Stimulated activated naive CD4-positive, alpha-beta T cell treated with Interleukin-2 at 50 U/mL for 16 hours (primary cell): Measurements from ENCODE around the gene NRSN1.

ENCODE experiments used
- DNase-seq: peaks from one replicate; lab custom pipeline; 2025; lab: John Stamatoyannopoulos, UW

The NRSN1 gene

GRCh38 chr6:24125980-24126379 lies at the start of gene NRSN1:
NRSN1 (plus strand) TSS chr6:24126215; CDS start chr6:24134328, 8,113 bp downstream.
- DNase-seq, result no peak

- no peak for DNase-seq
Measured at GRCh38 chr6:24078200-24078599, 47.8 kb upstream of the NRSN1 start.

- no peak for DNase-seq
Measured at GRCh38 chr6:24079076-24079475, 46.9 kb upstream of the NRSN1 start.

GRCh38 chr6:24080711-24081110 lies 45.3 kb upstream of the NRSN1 start:
- no peak for DNase-seq

GRCh38 chr6:24089736-24090135 lies 36.3 kb upstream of the NRSN1 start:
- DNase-seq, result no peak

- no peak for DNase-seq
Measured at GRCh38 chr6:24092407-24092806, 33.6 kb upstream of the NRSN1 start.

- DNase-seq, result no peak
Measured at GRCh38 chr6:24093381-24093780, 32.6 kb upstream of the NRSN1 start.

GRCh38 chr6:24099181-24099580 lies 26.8 kb upstream of the NRSN1 start:
- no peak for DNase-seq

GRCh38 chr6:24100024-24100769 lies 25.8 kb upstream of the NRSN1 start:
- DNase-seq, result no peak

GRCh38 chr6:24100770-24101155 lies 25.3 kb upstream of the NRSN1 start:
- no peak for DNase-seq

GRCh38 chr6:24105191-24105590 lies 20.8 kb upstream of the NRSN1 start:
- DNase-seq, result no peak

- DNase-seq, result no peak
Measured at GRCh38 chr6:24106291-24106690, 19.7 kb upstream of the NRSN1 start.

GRCh38 chr6:24107294-24107693 lies 18.7 kb upstream of the NRSN1 start:
- DNase-seq, result no peak

- no peak for DNase-seq
Measured at GRCh38 chr6:24108056-24108455, 18.0 kb upstream of the NRSN1 start.

- DNase-seq, result no peak
Measured at GRCh38 chr6:24110417-24110816, 15.6 kb upstream of the NRSN1 start.

GRCh38 chr6:24113891-24114290 lies 12.1 kb upstream of the NRSN1 start:
- no peak for DNase-seq

GRCh38 chr6:24117021-24117420 lies 9.0 kb upstream of the NRSN1 start:
- DNase-seq, result no peak

GRCh38 chr6:24122139-24122538 lies 3.9 kb upstream of the NRSN1 start:
- no peak for DNase-seq

GRCh38 chr6:24126586-24127192 lies 674 bp downstream of the NRSN1 start:
- DNase-seq, result no peak

- no peak for DNase-seq
Measured at GRCh38 chr6:24127316-24127715, 1.3 kb downstream of the NRSN1 start.

- no peak for DNase-seq
Measured at GRCh38 chr6:24131751-24132150, 5.7 kb downstream of the NRSN1 start.

GRCh38 chr6:24139080-24139479 lies 13.1 kb downstream of the NRSN1 start:
- DNase-seq, result no peak

GRCh38 chr6:24139639-24140038 lies 13.6 kb downstream of the NRSN1 start:
- no peak for DNase-seq

GRCh38 chr6:24140591-24140990 lies 14.6 kb downstream of the NRSN1 start:
- no peak for DNase-seq
